HG03066 (cell line): ENCODE measurements around the gene IDS.
A peak's percentile ranks its signal among the peaks of the same experiment; 100 is the strongest.
"Not testable (repeated sequence)": the region's sequence is repeated elsewhere in the genome, so short reads cannot be mapped to it uniquely, and the experiment has no call there.

Experiments
- ATAC-seq: cut with Tn5 transposase; IDR thresholded peaks from one replicate; pipeline ENCODE4 v1.9.1; 2021; ENCODE audit warnings: low read depth; ENCODE audit not compliant: unreplicated experiment

IDS gene

GRCh38 chrX:149502923-149503322 lies 2.2 kb downstream of the IDS start:
- not testable (repeated sequence) for ATAC-seq

DNA sequence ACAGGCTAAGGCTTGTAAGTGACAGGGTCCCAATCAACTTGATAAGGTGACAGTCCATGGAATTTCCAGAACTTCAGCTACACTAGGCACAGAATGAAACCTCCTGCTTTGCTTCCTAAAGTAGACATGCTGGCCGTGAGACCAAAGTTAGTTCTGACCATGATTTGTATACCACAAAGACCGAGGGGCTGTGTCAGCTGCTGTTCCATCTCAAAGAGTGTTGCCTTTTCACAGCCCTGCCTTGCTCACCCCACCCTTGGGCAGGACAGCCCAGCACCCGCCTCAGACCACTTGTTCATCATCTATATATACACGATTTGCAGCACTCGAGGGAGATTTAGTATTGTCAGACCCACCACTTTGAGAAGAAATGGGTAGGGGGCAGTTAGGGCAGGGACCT lies 5.3 kb downstream of the IDS start:
- no peak for ATAC-seq

DNA sequence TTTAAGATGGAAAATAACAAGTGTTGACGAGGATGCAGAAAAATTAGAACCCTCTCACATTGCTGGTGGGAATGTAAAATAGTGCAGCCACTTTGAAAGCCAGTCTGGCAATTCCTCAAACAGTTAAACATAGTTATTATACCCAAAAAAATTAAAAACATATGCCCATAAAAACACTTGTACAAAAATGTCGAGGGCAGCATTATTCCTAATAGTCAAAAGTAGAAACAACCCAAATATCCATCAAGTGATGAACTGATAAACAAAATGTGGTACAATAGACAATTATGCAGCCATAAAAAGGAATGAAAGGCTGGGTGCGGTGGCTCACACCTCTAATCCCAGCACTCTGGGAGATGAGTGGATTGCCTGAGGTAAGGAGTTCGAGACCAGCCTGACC lies 6.3 kb downstream of the IDS start:
- no peak for ATAC-seq

GRCh38 chrX:149497626-149498025 lies 7.5 kb downstream of the IDS start:
- ATAC-seq = no peak

DNA sequence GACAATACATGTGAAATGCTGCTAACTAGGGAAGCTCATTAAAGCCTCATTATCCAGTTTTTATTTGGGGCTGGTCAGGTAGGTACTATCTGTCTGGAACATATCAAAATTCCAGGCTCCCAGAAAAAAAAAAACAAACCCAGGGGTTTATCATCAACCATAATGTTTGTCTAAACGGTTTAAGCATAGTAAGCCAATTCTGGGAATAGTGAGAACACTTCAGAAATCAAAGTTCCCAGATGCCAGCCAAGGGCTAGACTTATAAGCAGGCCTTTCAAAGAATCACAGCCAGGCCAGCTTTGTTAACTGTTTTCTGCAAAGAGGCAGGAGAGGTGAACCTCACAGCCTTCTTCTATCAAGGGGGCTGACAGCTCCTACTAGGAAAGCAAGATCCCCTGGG lies 8.1 kb downstream of the IDS start:
- ATAC-seq = no peak

- no peak for ATAC-seq
Measured at GRCh38 chrX:149495573-149496071, 9.5 kb downstream of the IDS start.

- ATAC-seq = no peak
Measured at GRCh38 chrX:149494844-149495565, 10.1 kb downstream of the IDS start.

DNA sequence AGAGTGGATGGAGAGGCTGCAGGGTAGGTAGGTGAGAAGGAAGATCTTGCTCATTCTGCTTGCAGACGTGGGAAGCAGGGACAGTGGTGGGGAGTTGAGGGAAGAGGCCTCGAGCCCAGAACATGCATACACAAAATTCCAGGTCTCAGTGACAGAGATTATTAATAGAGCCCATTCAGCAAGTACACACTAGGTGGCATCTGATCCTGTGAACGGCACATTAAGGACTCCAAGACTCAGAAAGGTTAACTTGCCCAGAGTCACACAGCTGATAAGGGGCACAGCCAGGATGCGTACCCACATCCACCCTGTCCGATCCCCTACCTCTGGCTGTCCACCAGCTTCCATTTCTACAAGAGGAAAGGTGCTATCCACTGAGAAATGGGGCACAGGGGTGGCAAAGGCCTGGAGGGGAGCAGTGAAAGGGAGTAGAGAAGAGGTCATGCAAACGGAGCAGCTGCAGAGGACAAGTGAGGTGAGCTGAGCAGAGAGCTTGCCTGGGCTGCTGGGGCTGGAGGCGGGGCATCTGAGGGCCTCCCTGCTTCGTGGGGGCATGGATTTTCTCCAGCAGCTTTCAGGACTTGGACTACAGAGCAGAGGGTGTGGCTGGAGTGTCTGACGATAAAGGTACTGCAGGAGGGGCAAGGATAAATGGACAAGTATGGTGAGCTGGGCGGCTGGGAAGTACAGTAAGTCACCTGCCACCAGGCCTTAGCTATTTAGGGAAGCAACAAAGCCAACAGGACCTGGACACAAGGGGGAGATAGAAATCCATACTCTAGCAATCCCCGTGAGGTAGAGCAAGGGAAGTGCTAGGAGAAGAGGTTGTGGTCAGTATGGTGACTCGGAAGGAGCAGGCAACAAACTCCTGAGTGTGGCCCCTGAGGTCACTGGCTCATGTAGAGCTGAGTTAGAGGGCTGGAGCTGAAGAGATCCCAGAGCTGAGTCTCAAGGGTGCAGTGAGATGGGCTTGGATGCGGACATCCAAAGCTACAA lies 11.2 kb downstream of the IDS start:
- no peak for ATAC-seq

DNA sequence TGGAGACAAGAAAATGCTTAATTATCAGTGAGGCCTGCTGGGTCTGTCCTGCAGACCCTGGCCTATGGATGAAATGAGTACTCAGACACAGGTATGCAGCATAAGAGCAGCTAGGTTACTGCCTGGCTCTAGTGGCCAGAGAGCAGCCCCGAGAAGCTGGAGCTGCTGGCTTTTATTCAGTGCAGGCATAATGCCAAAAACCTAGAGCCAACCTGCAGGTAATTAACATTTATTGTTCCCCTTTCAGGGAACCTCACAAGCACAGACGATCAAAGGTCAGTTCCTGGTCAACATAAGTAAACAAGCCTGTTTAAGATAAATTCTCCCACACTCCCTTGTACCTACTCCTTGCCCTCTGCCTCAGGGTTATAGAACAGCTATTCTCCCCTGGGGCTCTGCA lies 13.3 kb downstream of the IDS start:
- ATAC-seq = no peak

- ATAC-seq = no peak
Measured at GRCh38 chrX:149490100-149490499, 15.0 kb downstream of the IDS start.

GRCh38 chrX:149488411-149489052 lies 16.6 kb downstream of the IDS start:
- ATAC-seq = not testable (repeated sequence)

DNA sequence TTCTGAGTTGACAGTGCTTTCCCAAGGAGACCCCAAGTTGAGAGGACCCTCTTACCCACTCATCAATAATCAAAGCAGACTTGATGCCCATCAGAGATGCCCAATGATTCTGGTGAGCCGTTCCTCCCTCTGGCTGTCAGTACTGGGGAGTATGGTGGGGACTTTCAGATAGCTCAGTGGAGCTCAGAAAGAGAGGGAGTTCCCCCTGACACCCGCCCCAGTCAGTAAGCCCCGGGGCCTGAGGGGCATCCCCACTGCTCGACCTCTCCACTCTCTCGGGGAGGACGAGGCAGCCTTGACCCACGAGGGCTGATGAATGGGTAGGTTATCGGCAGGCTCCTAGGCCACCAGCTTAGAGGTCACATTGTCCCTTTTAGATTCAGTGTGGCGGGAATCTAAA lies 17.1 kb downstream of the IDS start:
- ATAC-seq = not testable (repeated sequence)

GRCh38 chrX:149487292-149487691 lies 17.8 kb downstream of the IDS start:
- ATAC-seq = no peak

GRCh38 chrX:149476513-149476912 lies 28.6 kb downstream of the IDS start:
- no peak for ATAC-seq

DNA sequence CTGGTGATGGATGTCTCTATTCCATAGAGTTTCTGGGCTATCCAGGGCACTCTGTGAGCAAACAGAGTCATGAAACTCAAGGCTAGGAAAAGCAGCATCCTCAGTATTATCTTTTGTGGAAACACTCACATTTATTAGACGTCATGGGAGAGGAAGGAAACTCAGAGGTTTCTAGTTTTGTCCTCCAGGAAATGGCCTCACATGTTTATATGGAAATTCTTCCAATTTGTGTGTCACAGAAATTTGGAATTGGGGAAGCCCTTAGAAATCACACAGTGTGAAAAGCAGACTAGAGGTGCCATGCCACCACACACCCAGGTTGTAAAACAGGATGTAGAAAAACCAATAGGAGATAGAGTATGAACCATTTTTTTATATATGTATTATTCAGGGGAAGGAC lies 31.1 kb downstream of the IDS start:
- ATAC-seq = no peak

DNA sequence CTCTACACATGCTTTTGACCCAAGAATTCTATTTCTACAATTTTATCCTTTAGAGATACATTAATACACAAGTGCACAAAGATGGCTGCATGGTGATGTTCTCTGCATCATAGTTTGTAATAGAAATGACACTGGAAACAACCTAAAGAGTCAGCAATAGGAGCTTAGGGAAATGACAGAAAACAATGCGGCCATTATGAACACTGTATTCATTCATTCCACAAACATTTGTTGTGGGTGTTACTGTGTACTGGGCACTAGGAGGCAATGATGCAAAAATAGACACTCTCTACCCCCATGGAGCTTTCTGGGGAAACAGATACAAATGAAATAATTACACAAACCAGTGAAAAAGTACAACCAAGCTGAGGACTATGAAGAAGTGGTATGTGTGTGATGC lies 32.0 kb downstream of the IDS start:
- no peak for ATAC-seq

- no peak for ATAC-seq
Measured at GRCh38 chrX:149472625-149473024, 32.5 kb downstream of the IDS start.

DNA sequence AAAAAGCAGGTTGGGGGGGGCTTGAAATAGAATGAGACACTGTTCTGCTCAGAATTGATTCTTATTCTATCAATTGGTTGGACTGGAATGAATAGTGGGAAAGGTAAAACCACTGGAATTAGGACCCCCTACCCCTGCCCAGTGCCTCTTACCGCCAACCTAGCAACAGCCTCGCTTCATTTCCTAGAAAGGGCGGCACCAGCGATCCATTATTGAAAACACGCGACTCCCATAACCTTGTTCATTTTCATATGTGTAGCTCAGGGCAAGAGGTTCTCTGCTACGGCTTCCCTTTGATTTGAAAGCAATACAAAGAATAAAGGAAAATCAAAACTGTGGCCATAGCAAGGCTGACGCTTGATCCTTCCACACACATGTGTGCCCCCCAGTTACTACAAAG lies 33.7 kb downstream of the IDS start:
- ATAC-seq = no peak

DNA sequence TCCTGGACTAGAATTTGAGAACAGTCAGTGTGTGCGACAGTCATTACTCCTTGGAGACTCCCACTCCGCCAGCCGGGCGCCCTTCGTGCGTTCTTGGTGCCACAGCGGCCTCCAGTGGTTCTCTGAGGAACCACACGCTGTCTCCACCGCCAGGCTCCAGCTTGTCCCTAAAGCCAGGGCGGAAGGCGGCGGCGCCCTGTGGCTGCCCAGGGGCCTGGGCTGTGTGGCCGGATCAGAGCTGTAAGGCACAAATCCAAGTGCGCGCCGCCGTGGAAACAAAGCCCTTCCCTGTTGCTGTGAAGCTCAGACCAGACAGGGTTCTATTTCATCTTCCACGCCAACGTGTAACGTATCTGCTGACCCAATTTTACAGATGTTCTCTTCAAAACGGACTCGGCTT lies 34.2 kb downstream of the IDS start:
- ATAC-seq = peak; percentile 64

- no peak for ATAC-seq
Measured at GRCh38 chrX:149469406-149469805, 35.7 kb downstream of the IDS start.

DNA sequence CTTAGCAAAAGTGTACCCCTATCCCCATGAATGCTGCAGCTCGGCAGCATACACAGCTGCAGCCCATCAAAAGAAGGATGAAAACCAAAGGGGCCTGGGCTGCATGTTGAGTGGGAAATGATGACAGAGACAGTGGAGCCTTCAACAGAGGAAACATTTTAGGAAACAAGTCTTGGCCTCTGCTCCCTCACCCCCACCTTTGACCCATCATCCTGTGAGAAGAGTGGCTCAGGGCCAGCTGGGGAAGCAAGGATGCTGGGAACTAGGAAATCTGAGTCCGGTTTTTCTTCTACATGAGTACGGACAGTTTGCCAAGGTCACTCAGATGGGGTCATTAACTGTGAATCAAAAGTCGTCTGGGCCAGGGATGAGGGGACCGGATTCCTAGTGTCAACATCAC lies 37.2 kb downstream of the IDS start:
- no peak for ATAC-seq
